Measurements from ENCODE around the gene CYTH3. TPM values are rescaled to one million over a fixed set of nuclear protein-coding genes. Genes with fewer than 3 reads are reported as not detected.

The CYTH3 gene
- total and polyA plus RNA-seq, 9 donors: 14.8 to 29.6 (median 18.9) TPM

DNA sequence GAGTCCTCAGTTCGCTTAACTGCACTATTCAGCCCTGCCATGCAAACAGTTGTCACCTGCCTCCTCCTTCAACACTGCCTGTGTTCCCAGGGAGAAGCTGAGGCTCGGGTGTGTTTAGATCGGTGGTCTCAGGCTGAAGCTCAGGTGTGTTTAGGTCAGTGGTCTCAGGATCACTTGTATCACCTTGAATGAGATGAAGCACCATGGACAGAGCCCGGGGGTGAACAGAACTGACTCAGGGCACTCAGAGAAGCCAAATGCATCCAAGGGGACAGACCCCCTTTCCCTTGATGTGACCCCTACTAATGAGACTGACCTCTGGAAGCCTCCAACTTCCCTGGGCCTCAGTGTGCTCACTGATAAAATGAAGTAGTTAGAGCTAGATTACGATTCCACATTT is 84.0 kb downstream of the CYTH3 start:
- 93 to 96% (median 93%) methylated on average over 5 of the region's 5 CpGs for WGBS, 3 donors
- Histone ChIP-seq H3K4me1 (ENCODE audit: insufficient read depth) (no peaks in the 10 kb centered on the region), H3K27me3 (no peaks in the 10 kb centered on the region), H3K9me3 (no peaks in the 10 kb centered on the region), H3K4me3 (no peak overlapping the region), H3K27ac (no peak overlapping the region), H3K36me3 (no peaks in the 10 kb centered on the region)
- DNase-seq: no peak
- no peak for TF ChIP-seq EP300 (IDR thresholded peaks at IDR 0.05)
- intact Hi-C loops (cut with DNase I): no loop called here

DNA sequence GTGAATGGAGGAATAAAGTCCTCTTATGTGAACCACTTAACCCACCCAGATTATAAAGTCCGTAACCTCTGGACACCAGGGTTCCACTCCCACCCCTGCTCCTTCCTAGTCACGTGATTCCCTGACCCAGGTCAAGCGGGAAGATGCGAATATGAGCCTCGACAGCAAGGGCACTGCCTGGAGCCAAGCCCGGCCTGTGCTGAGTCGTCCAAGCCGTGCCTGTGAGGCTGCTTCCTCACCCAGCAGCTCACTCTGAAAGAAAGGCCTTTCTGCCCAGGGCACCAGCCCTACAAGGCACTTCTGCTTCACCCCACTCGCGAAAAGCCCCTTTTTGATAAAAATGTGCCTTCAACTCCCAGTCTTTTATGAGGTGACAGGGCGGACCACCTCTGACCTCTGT is 85.8 kb downstream of the CYTH3 start:
- Histone ChIP-seq H3K4me1 (ENCODE audit: insufficient read depth) (no peaks in the 10 kb centered on the region), H3K27ac (no peak overlapping the region), H3K27me3 (no peaks in the 10 kb centered on the region), H3K36me3 (no peaks in the 10 kb centered on the region), H3K4me3 (no peak overlapping the region), H3K9me3 (no peaks in the 10 kb centered on the region)
- intact Hi-C loops (cut with DNase I): no loop called here
- TF ChIP-seq, protein P1, sequence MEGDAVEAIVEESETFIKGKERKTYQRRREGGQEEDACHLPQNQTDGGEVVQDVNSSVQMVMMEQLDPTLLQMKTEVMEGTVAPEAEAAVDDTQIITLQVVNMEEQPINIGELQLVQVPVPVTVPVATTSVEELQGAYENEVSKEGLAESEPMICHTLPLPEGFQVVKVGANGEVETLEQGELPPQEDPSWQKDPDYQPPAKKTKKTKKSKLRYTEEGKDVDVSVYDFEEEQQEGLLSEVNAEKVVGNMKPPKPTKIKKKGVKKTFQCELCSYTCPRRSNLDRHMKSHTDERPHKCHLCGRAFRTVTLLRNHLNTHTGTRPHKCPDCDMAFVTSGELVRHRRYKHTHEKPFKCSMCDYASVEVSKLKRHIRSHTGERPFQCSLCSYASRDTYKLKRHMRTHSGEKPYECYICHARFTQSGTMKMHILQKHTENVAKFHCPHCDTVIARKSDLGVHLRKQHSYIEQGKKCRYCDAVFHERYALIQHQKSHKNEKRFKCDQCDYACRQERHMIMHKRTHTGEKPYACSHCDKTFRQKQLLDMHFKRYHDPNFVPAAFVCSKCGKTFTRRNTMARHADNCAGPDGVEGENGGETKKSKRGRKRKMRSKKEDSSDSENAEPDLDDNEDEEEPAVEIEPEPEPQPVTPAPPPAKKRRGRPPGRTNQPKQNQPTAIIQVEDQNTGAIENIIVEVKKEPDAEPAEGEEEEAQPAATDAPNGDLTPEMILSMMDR (IDR thresholded peaks at IDR 0.05): no peak
- WGBS, 3 donors: 83 to 86% (median 84%) methylated on average over 11 of the region's 11 CpGs
- DNase-seq: no peak

DNA sequence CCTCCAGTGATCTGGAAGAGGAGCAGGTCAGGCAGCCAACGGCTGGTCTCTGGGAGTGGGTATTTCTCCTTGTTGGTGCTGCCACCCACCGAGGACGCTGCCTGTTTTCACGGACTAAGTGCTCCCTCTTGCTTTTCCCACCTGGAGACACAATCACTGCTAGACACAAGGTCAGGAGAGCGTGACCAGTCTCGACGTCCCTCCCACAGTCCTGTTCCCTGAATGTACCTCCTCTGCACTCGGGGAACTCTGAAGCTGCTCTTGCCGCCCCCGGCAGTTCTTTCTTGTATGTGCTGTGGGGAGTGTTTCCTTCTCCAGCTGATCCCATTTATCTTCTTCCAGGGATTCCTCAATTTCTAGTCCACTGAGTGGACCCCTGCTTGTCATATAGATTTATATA is 89.4 kb downstream of the CYTH3 start:
- peaks cover 9% of the 10 kb centered on the region for H3K4me1 ChIP-seq (ENCODE audit: insufficient read depth)
- no peaks in the 10 kb centered on the region for H3K9me3 ChIP-seq
- no peak for DNase-seq
- TF ChIP-seq EP300 (IDR thresholded peaks at IDR 0.05): no peak
- no peak for TF ChIP-seq POLR2A (IDR thresholded peaks at IDR 0.05)
- TF ChIP-seq, protein P1 (IDR thresholded peaks at IDR 0.05): no peak
- H3K27me3 ChIP-seq: no peaks in the 10 kb centered on the region
- 77 to 80% (median 77%) methylated on average over 10 of the region's 10 CpGs for WGBS, 3 donors
- no peaks in the 10 kb centered on the region for H3K36me3 ChIP-seq
- no peak overlapping the region for H3K27ac ChIP-seq
- no peak overlapping the region for H3K4me3 ChIP-seq
- intact Hi-C loops (cut with DNase I): no loop called here

DNA sequence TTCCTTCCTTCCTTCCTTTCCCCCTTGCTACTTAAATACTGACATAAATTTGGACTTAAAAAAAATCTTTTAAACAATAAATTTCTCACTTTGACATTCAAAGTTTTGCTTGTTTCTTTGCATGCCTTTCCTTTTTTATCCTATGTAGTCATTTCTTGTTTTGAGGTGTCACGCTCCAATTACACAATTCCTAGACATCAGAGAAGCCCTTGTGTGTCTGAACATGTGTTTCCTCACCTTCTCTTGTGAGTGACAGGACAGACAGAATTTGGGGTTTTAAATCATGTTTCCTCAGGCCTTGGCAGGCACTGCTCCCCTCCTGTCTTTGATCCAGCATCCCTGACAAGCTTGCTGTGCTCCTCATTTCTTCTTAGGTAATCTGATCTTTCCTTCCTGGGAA is 91.3 kb downstream of the CYTH3 start:
- 85 to 88% (median 88%) methylated on average over 1 of the region's 1 CpG for WGBS, 3 donors
- Histone ChIP-seq H3K9me3 (no peaks in the 10 kb centered on the region), H3K4me3 (no peak overlapping the region), H3K27me3 (no peaks in the 10 kb centered on the region), H3K27ac (no peak overlapping the region), H3K36me3 (no peaks in the 10 kb centered on the region), H3K4me1 (ENCODE audit: insufficient read depth) (peaks cover 9% of the 10 kb centered on the region)
- no peak for DNase-seq
- intact Hi-C loops (cut with DNase I): no loop called here
- TF ChIP-seq EP300 (IDR thresholded peaks at IDR 0.05) (no peak), POLR2A (IDR thresholded peaks at IDR 0.05) (no peak)
- TF ChIP-seq, protein P1 (IDR thresholded peaks at IDR 0.05): no peak

DNA sequence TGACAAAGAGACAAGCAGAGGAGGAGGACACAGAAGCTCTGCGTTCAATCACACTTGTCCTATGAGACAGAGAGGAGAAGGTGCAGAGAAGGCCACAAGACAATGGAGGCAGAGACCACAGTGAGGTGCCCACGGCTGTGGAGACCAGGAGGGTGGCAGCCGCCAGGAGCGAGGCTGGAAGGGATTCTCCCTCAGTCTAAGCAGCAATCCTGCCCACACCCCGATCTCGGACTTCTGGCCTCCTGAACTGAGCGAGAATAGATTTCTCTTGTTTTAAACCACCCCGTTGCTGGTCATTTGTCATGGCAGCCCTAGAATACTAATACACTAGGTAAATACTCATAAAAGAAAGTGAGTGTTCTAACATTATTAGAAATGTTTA is 92.1 kb downstream of the CYTH3 start:
- Histone ChIP-seq H3K4me1 (ENCODE audit: insufficient read depth) (peaks cover 9% of the 10 kb centered on the region), H3K4me3 (no peak overlapping the region), H3K27ac (no peak overlapping the region), H3K9me3 (no peaks in the 10 kb centered on the region), H3K27me3 (no peaks in the 10 kb centered on the region), H3K36me3 (no peaks in the 10 kb centered on the region)
- intact Hi-C loops (cut with DNase I): no loop called here
- no peak for DNase-seq
- TF ChIP-seq POLR2A (IDR thresholded peaks at IDR 0.05) (no peak), EP300 (IDR thresholded peaks at IDR 0.05) (no peak)
- TF ChIP-seq, protein P1 (IDR thresholded peaks at IDR 0.05): no peak
- 92 to 96% (median 93%) methylated on average over 8 of the region's 8 CpGs for WGBS, 3 donors

All from ovary (tissue), 9 donors.